NCI-H1417 treated with DMSO at 0.1 percent for 48 hours (cell line): ENCODE measurements around the gene SLC35A5.

Source experiments
- DNase-seq: peaks from one replicate; lab custom pipeline; 2025; lab: John Stamatoyannopoulos, UW

SLC35A5 gene

DNA sequence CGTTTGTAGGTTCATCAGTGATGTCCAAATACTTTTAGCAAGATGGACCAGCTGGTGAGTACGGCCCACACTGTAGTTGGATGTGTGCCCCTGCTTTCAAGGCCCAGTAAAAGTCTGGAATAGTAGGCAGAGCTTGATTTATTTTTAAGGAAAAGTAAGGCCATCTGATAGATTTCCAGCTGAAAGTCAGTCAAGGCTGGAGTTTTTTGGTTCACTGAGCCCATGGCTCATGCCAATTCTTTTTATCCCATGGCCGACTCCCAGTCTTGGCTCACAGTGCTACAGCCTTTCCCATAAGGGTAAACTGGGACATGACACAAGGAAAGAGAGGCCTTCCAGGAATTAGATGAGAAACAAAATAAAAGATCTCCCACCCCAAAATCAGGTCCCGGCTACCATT, 65.6 kb downstream of the SLC35A5 start:
- no peak for DNase-seq

DNA sequence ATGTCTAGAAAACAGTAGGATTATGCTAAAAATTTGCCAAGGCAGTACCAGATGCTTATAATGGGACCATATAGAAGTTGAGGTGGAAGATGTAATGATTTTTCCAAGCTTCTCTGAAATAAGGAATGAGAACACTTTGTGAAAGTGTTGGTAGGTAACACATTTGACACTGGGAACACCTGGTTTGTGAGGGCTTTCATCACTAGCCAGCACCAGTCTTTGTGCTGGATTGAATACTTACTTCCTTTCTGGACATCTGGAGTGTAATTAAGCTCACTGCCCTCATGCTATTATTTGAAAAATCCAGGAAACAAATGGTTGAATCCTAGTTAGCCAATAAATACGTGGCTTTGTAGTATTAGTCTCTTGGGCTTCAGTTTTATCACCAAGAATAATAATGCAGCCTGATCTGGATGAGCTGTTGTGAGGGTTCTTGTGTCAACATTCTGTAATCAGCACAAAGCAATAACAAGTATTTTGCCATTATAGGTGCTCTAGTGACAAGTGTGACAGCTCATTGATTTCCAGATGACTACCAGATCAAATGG, 66.1 kb downstream of the SLC35A5 start:
- DNase-seq = peak; percentile 65

DNA sequence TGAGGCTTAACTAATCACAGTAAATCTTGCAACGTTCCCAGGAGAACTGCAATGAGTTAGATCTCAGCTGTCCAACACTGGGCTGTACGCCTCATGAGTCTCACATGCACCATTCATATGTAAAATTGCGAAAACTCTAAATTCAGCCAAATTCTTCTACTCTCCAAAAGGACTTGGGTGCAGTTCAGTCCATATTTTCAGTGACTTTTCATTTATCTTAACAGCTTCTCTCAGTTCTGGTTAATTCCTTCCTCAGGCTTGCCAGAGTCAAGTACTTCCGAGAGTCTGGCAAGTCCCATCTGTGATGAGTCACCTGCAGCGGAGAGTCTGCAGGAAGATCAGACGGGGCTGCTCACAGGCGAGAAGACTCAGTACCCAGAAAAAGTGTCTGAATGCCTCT, 67.6 kb downstream of the SLC35A5 start:
- no peak for DNase-seq

DNA sequence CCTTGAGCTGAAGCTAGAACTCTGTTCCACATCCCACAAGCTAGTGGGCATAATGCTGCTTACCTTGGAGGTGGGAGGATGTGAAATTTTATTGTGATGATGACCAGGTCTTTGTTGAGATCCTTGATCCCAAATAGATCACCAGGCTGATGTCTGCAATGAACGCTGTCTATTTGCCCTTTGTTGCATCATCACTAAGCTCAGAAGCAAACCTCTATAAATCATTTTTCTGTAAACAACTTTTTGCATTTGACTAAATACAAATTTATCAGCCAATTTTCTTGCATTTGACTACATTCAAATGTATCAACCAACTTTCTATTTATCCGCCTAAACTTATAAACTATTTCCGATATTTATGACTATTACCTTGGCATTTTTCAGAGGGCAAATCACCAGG, 69.4 kb downstream of the SLC35A5 start:
- DNase-seq = no peak

DNA sequence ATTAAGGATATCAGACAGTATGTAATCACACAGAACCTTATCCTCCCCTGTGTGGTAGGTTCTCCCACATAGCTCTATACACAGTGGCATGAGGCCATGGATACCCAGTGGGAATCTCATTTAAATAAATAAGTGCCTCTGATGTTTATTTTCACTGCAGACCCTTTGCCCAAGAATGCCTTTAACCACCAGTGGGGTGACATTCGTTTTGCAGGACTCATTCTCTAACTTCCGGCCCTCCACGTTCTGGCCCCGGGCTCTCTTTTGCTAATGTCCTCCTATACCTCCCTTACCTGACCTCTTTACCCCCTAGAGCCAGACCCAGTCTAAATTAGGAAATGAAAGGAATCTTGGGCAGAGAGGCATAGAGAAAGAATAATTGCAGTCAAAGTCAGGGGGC, 70.8 kb downstream of the SLC35A5 start:
- no peak for DNase-seq

DNA sequence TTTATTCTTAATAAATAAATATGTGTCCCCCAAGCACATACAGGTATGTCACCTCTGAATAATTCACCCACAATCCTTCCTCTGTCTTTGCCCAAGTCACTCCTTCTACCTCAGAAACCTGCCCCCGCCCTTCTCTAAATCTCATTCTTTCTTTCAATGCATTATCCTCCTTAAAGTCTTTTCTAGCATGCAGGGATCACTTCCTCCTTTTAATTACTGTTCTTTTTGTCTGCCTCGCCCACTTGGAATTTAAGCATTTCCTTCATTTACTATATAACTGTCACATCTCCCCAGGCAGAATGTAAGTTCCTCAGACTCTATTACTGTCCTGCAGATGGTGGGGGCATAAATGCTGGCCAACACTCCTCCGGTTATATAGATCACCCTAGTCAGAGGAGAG, 71.3 kb downstream of the SLC35A5 start:
- DNase-seq = no peak

DNA sequence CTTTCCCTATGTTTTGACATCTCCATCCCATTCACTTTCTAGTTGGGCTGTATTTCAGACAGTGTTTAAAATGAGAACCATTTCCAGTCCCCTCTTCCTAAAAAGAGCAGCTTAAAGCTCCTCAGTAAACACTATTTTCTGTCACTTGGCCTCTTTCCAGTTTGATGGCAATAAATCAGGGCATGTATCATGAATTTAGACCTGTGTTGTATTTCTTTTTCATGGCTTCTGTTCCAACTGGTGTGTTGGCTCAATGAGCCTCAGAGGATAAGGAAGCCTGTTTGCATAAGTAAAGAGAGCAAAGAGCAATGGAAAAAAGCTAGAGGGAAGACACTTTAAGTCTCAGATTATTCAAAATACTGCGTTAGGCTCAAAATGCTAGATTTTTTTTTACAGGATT, 71.9 kb downstream of the SLC35A5 start:
- no peak for DNase-seq

DNA sequence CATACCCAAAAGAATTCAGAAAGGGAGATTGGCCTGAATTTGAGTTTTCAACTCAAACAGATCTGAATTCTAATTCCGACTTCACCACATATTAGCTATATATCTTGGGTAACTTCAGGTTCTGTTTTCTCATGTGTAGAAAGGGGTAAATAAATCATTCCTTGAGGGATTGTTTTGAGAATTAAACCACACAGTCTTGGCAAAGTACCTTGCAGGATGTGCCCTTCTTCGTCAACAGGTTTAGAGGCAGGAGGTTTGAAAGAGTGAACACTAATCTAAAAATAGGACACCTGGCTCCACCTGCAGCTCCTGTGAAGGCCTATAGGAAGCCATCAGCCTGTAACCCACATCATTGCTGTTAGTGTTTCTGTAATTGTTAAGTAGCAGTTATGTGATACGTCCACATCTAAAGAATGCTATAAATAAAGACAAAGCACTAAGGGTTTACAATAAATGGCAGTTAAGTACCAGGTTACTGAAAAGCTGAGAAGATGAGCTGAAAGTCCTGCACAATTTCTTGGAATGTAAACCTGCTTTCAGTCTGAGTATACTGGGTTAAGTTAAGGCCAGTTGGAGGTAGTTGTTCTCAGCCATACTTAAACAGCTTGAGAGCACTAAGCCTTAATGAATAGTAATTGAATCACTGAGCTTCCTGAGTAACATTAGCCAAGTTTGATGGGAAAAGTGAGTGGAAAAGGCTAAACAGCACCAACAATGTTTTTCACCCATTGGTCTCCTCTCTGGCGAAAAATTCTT, 73.1 kb downstream of the SLC35A5 start:
- DNase-seq = no peak
